HCT116 (cell line): ENCODE measurements around the gene SCTR. TPM values are rescaled to one million over a fixed set of nuclear protein-coding genes. Genes with fewer than 3 reads are reported as not detected.

Source experiments
- ATAC-seq: fragments of 200-7000 bp; cut with Tn5 transposase; 2 replicates; pipeline ENCODE4 v1.9.1; 2020; ENCODE audit warnings: mild to moderate bottlenecking, moderate library complexity
- BruUV-seq: library from RNA; stranded (reverse); fragments of 400-500 nt; replicated peaks from 2 replicates; lab custom pipeline; 2021; lab: Mats Ljungman, UMichigan
- CTCF ChIA-PET: fragments of 300-600 bp; sonication (Branson Sonifier 250); formaldehyde crosslinking; loops from one replicate; lab custom pipeline; 2021; ENCODE audit warnings: antibody characterized with exemption; lab: Charles Lee
- POLR2A ChIA-PET: fragments of 300-600, 350-600 bp; sonication (Branson Sonifier 250); formaldehyde crosslinking; loops from one replicate; lab custom pipeline; 2021; ENCODE audit warnings: antibody characterized with exemption; lab: Charles Lee
- RAD21 ChIA-PET, 2 experiments: fragments of 300-600 bp; sonication (Branson Sonifier 250); formaldehyde crosslinking; loops; one replicate each; lab custom pipeline; 2023; ENCODE audit warnings: low total read pairs in 2 of 2; ENCODE audit not compliant: uncharacterized antibody in 2 of 2, unreplicated experiment in 2 of 2, low non-redundant PET in 1 of 2; lab: Charles Lee
- DNase-seq: peaks from one replicate; pipeline ENCODE4 v3.0.0-alpha.2; 2010; ENCODE audit warnings: low read depth, low spot score
- H2AFZ ChIP-seq: fragments of 200-600 bp; shearing (Covaris generic), sonication (generic); 2 replicates; pipeline ENCODE4 v1.6.1; 2017; ENCODE audit warnings: low read depth, mixed run types, mixed read lengths, antibody characterized with exemption, low read length; ENCODE audit not compliant: poor library complexity, severe bottlenecking
- H3K27ac ChIP-seq: 2 replicates; pipeline ENCODE4 v1.5.1; 2012; ENCODE audit warnings: low read depth, low read length
- H3K27me3 ChIP-seq: fragments of 200-600 bp; sonication (generic); 2 replicates; pipeline ENCODE4 v1.6.1; 2016; ENCODE audit warnings: mixed run types, low read length, mixed read lengths; ENCODE audit not compliant: insufficient read depth
- H3K36me3 ChIP-seq, 2 experiments: fragments of 200-500 bp in 1 of 2; fragments of 200-600 bp in 1 of 2; sonication (Bioruptor generic) in 1 of 2; sonication (generic) in 1 of 2; 2 replicates each; pipeline versions ENCODE4 v1.5.1 to v1.6.1; 2014 to 2016; ENCODE audit warnings: low read length in 2 of 2, inconsistent platforms in 1 of 2, mixed read lengths in 1 of 2, mixed run types in 1 of 2; ENCODE audit not compliant: insufficient read depth in 2 of 2, control insufficient read depth in 1 of 2
- H3K4me1 ChIP-seq, 2 experiments: fragments of 200-600 bp in 1 of 2; sonication (generic) in 1 of 2; 2 replicates each; pipeline versions ENCODE4 v1.5.1 to v1.6.1; 2012 to 2017; ENCODE audit warnings: low read length in 2 of 2, inconsistent platforms in 1 of 2, mild to moderate bottlenecking in 1 of 2, mixed read lengths in 1 of 2, mixed run types in 1 of 2, moderate library complexity in 1 of 2; ENCODE audit not compliant: insufficient read depth in 2 of 2, control insufficient read depth in 1 of 2
- H3K4me2 ChIP-seq: fragments of 200-600 bp; sonication (generic); 2 replicates; pipeline ENCODE4 v1.6.1; 2017; ENCODE audit warnings: mixed run types, low read length, mixed read lengths
- H3K4me3 ChIP-seq, 2 experiments: fragments of 200-600 bp in 1 of 2; sonication (generic) in 1 of 2; replicated peaks in 1 of 2; 2 replicates each; pipeline ENCODE4 v1.5.1; 2011 to 2016; ENCODE audit warnings: low read length in 2 of 2, control low read depth in 1 of 2, low read depth in 1 of 2, mild to moderate bottlenecking in 1 of 2, mixed read lengths in 1 of 2, mixed run types in 1 of 2
- H3K79me2 ChIP-seq: fragments of 200-600 bp; sonication (generic); 2 replicates; pipeline ENCODE4 v1.6.1; 2017; ENCODE audit warnings: mild to moderate bottlenecking, mixed run types, low read length, moderate library complexity, mixed read lengths; ENCODE audit not compliant: insufficient read depth
- H3K9ac ChIP-seq: fragments of 200-600 bp; sonication (generic); 2 replicates; pipeline ENCODE4 v1.6.1; 2016; ENCODE audit warnings: low read length, mixed read lengths
- H3K9me2 ChIP-seq: fragments of 200-600 bp; sonication (generic), shearing (Covaris generic); 2 replicates; pipeline ENCODE4 v1.6.1; 2017; ENCODE audit warnings: mixed run types, mild to moderate bottlenecking, moderate library complexity; ENCODE audit not compliant: insufficient read depth
- H3K9me3 ChIP-seq, 2 experiments: fragments of 200-500 bp in 1 of 2; fragments of 200-600 bp in 1 of 2; sonication (Bioruptor generic) in 1 of 2; sonication (generic) in 1 of 2; 2 replicates each; pipeline ENCODE4 v1.6.1; 2014 to 2017; ENCODE audit warnings: low read length in 2 of 2, mixed read lengths in 2 of 2, inconsistent platforms in 1 of 2, low read depth in 1 of 2, mild to moderate bottlenecking in 1 of 2, mixed run types in 1 of 2, moderate library complexity in 1 of 2; ENCODE audit not compliant: control insufficient read depth in 1 of 2, insufficient read depth in 1 of 2
- H4K20me1 ChIP-seq: fragments of 200-600 bp; sonication (generic), shearing (Covaris generic); 2 replicates; pipeline ENCODE4 v1.6.1; 2017; ENCODE audit warnings: mixed run types, mild to moderate bottlenecking, moderate library complexity; ENCODE audit not compliant: insufficient read depth
- CBX3 ChIP-seq: IDR thresholded peaks from 2 replicates; pipeline ENCODE4 v1.6.1; 2012; ENCODE audit warnings: low read depth
- CEBPB ChIP-seq: IDR thresholded peaks from 2 replicates; pipeline ENCODE4 v1.6.1; 2012; ENCODE audit warnings: low read depth
- EZH2 ChIP-seq: fragments of 200-600 bp; sonication (generic); IDR thresholded peaks from 2 replicates; pipeline ENCODE4 v1.6.1; 2017; ENCODE audit warnings: antibody characterized with exemption, mixed run types
- EZH2phosphoT487 ChIP-seq: fragments of 200-600 bp; IDR thresholded peaks from 2 replicates; pipeline ENCODE4 v1.6.1; 2018; ENCODE audit warnings: antibody characterized with exemption, borderline replicate concordance
- JUND ChIP-seq: IDR thresholded peaks from 2 replicates; pipeline ENCODE4 v1.6.1; 2012
- MAX ChIP-seq: IDR thresholded peaks from 2 replicates; pipeline ENCODE4 v1.6.1; 2012
- POLR2AphosphoS5 ChIP-seq: IDR thresholded peaks from 2 replicates; pipeline ENCODE4 v1.6.1; 2011; ENCODE audit warnings: mild to moderate bottlenecking, low read depth, low read length, moderate library complexity
- SIN3A ChIP-seq: IDR thresholded peaks from 2 replicates; pipeline ENCODE4 v1.6.1; 2012; ENCODE audit warnings: low read depth
- SP1 ChIP-seq: IDR thresholded peaks from 2 replicates; pipeline ENCODE4 v1.6.1; 2012; ENCODE audit warnings: low read depth
- SRF ChIP-seq: IDR thresholded peaks from 2 replicates; pipeline ENCODE4 v1.6.1; 2012; ENCODE audit warnings: low read depth
- TCF7L2 ChIP-seq: IDR thresholded peaks from 2 replicates; pipeline ENCODE4 v1.7.0; 2011; ENCODE audit warnings: borderline replicate concordance, inconsistent platforms; ENCODE audit not compliant: insufficient read depth, insufficient read length; ENCODE audit errors: extremely low read depth
- YY1 ChIP-seq: IDR thresholded peaks from 2 replicates; pipeline ENCODE4 v1.6.1; 2011; ENCODE audit warnings: low read length, low read depth, moderate library complexity, mild to moderate bottlenecking; ENCODE audit not compliant: insufficient replicate concordance; ENCODE audit errors: extremely low read depth
- ZBTB33 ChIP-seq: IDR thresholded peaks from 2 replicates; pipeline ENCODE4 v1.6.1; 2011; ENCODE audit warnings: mild to moderate bottlenecking, low read length, moderate library complexity; ENCODE audit not compliant: insufficient replicate concordance; ENCODE audit errors: extremely low read depth
- ZNF274 ChIP-seq: fragments of 200-500 bp; sonication (Bioruptor generic); IDR thresholded peaks from 2 replicates; pipeline ENCODE4 v1.6.1; 2014; ENCODE audit warnings: mild to moderate bottlenecking, low read depth, low read length, inconsistent platforms
- intact Hi-C: fragments of 100-400 bp; cut with micrococcal nuclease; formaldehyde crosslinking; loops from 2 replicates; pipeline ENCODE4 v1.10.0; 2022
- total RNA-seq: library from RNA; stranded (reverse); gene quantifications from one replicate; pipeline ENCODE4 v1.2.1, GENCODE V29; 2021; ENCODE audit not compliant: unreplicated experiment

Gene SCTR
- total RNA-seq, 1 experiment from 2014 or later = not detected

GRCh38 chr2:119433636-119434327 is 90.5 kb downstream of the SCTR start:
- H3K27me3 ChIP-seq = no peaks in the 10 kb centered on the region
- no peak overlapping the region for H3K9ac ChIP-seq
- no peaks in the 10 kb centered on the region for H3K9me3 ChIP-seq
- DNase-seq (no peak), ATAC-seq (no peak)
- no TSS peak for BruUV-seq
- H3K4me1 ChIP-seq = peaks cover 17 to 33% of the 10 kb centered on the region in 2 experiments; a peak in 3 of 4 replicates
- H3K4me2 ChIP-seq = no peak overlapping the region
- TF ChIP-seq TCF7L2 (peak; percentile 18), ZBTB33 (no peak)
- no peak overlapping the region for H3K4me3 ChIP-seq
- H3K79me2 ChIP-seq = no peaks in the 10 kb centered on the region
- intact Hi-C loops = no loop called here
- no peak overlapping the region for H2AFZ ChIP-seq
- H4K20me1 ChIP-seq = no peaks in the 10 kb centered on the region
- no peaks in the 10 kb centered on the region for H3K36me3 ChIP-seq
- ChIA-PET RAD21 (interaction anchor here in 1 of 2 experiments (0.8 kb wide), 1 partner anchor 43 kb away, joined by 3 read pairs; no protein-coding TSS in a partner anchor), POLR2A (no interaction called here), CTCF (no interaction called here)
- H3K9me2 ChIP-seq = no peaks in the 10 kb centered on the region
- no peak overlapping the region for H3K27ac ChIP-seq

- Histone ChIP-seq H3K27me3 (no peaks in the 10 kb centered on the region), H3K4me3 (no peak overlapping the region), H3K4me2 (peak overlapping the region; percentile 84; the same call in 1 of the 2 replicates), H3K79me2 (no peaks in the 10 kb centered on the region), H3K9me3 (no peaks in the 10 kb centered on the region), H3K9me2 (no peaks in the 10 kb centered on the region), H3K27ac (no peak overlapping the region), H2AFZ (no peak overlapping the region), H4K20me1 (no peaks in the 10 kb centered on the region), H3K4me1 (peaks cover 17 to 33% of the 10 kb centered on the region in 2 experiments; a peak in 3 of 4 replicates), H3K36me3 (no peaks in the 10 kb centered on the region), H3K9ac (no peak overlapping the region)
- RAD21 ChIA-PET = no interaction called here
- DNase-seq (no peak), ATAC-seq (no peak)
- intact Hi-C loops = no loop called here
- CTCF ChIA-PET = no interaction called here
- POLR2A ChIA-PET = no interaction called here
- BruUV-seq = TSS peak; percentile 33
- TF ChIP-seq SRF (no peak), YY1 (no peak), SP1 (no peak), ZBTB33 (no peak), CEBPB (no peak), POLR2AphosphoS5 (no peak), EZH2phosphoT487 (no peak), TCF7L2 (no peak), JUND (no peak), MAX (no peak), SIN3A (no peak), CBX3 (no peak), ZNF274 (no peak), EZH2 (no peak)
These were observed 91.3 kb downstream of the SCTR start for GRCh38 chr2:119432851-119433522.
